ENCODE data around the gene OR10A5. TPM values are rescaled to one million over a fixed set of nuclear protein-coding genes. Genes with fewer than 3 reads are reported as not detected.
A peak's percentile ranks its signal among the peaks of the same experiment; 100 is the strongest.
"Not testable (repeated sequence)": the region's sequence is repeated elsewhere in the genome, so short reads cannot be mapped to it uniquely, and the experiment has no call there.

OR10A5 gene
- not detected in 2 replicates for total RNA-seq

GRCh38 chr11:6845383-6845782, at the start of gene OR10A5:
OR10A5 (plus strand) TSS chr11:6845683; CDS start chr11:6845683, 0 bp downstream.
- no peak for DNase-seq (ENCODE audit: low read depth)

GRCh38 chr11:6799402-6799801, 46.1 kb upstream of the OR10A5 start, which contains the start of gene OR6A2:
OR6A2 (minus strand) TSS chr11:6799689; CDS start chr11:6795708, 3,981 bp downstream.
- peak; percentile 6 for DNase-seq (ENCODE audit: low read depth)

GRCh38 chr11:6801075-6801474, 44.4 kb upstream of the OR10A5 start:
- not testable (repeated sequence) for DNase-seq (ENCODE audit: low read depth)

- DNase-seq (ENCODE audit: low read depth) = peak; percentile 36
Observed at GRCh38 chr11:6812390-6813005, 33.0 kb upstream of the OR10A5 start.

- DNase-seq (ENCODE audit: low read depth) = peak; percentile 63
Observed at GRCh38 chr11:6813656-6814055, 31.8 kb upstream of the OR10A5 start.

- DNase-seq (ENCODE audit: low read depth) = no peak
Observed at GRCh38 chr11:6817694-6818093, 27.8 kb upstream of the OR10A5 start.

- no peak for DNase-seq (ENCODE audit: low read depth)
Observed at GRCh38 chr11:6818967-6819366, 26.5 kb upstream of the OR10A5 start.

GRCh38 chr11:6824136-6824823, 21.2 kb upstream of the OR10A5 start:
- peak; percentile 3 for DNase-seq (ENCODE audit: low read depth)

- peak; percentile 47 for DNase-seq (ENCODE audit: low read depth)
Observed at GRCh38 chr11:6825231-6825744, 20.2 kb upstream of the OR10A5 start.

- DNase-seq (ENCODE audit: low read depth) = no peak
Observed at GRCh38 chr11:6828103-6828502, 17.4 kb upstream of the OR10A5 start.

- DNase-seq (ENCODE audit: low read depth) = no peak
Observed at GRCh38 chr11:6833356-6833755, 12.1 kb upstream of the OR10A5 start.

GRCh38 chr11:6834021-6834420, 11.5 kb upstream of the OR10A5 start:
- no peak for DNase-seq (ENCODE audit: low read depth)

- no peak for DNase-seq (ENCODE audit: low read depth)
Observed at GRCh38 chr11:6841694-6842093, 3.8 kb upstream of the OR10A5 start.

GRCh38 chr11:6843670-6844069, 1.8 kb upstream of the OR10A5 start:
- no peak for DNase-seq (ENCODE audit: low read depth)

- no peak for DNase-seq (ENCODE audit: low read depth)
Observed at GRCh38 chr11:6844356-6844755, 1.1 kb upstream of the OR10A5 start.

- DNase-seq (ENCODE audit: low read depth) = peak; percentile 33
Observed at GRCh38 chr11:6850526-6850925, 5.0 kb downstream of the OR10A5 start.

GRCh38 chr11:6854801-6855200, 9.3 kb downstream of the OR10A5 start:
- DNase-seq (ENCODE audit: low read depth) = not testable (repeated sequence)

GRCh38 chr11:6855971-6856541, 10.6 kb downstream of the OR10A5 start:
- peak; percentile 72 for DNase-seq (ENCODE audit: low read depth)

GRCh38 chr11:6856871-6857270, 11.4 kb downstream of the OR10A5 start:
- no peak for DNase-seq (ENCODE audit: low read depth)

- DNase-seq (ENCODE audit: low read depth) = no peak
Observed at GRCh38 chr11:6862961-6863360, 17.5 kb downstream of the OR10A5 start, which contains the start of gene OR10A2. OR10A2 (plus strand) TSS chr11:6863057; CDS start chr11:6869755, 6,698 bp downstream.

- DNase-seq (ENCODE audit: low read depth) = no peak
Observed at GRCh38 chr11:6864438-6864837, 19.0 kb downstream of the OR10A5 start.

- no peak for DNase-seq (ENCODE audit: low read depth)
Observed at GRCh38 chr11:6871278-6871677, 25.8 kb downstream of the OR10A5 start.

GRCh38 chr11:6875761-6876160, 30.3 kb downstream of the OR10A5 start:
- DNase-seq (ENCODE audit: low read depth) = no peak

Measured in renal cortical epithelial cell (primary cell).